Measurements from ENCODE around the gene MTRF1L.

Gene MTRF1L

DNA sequence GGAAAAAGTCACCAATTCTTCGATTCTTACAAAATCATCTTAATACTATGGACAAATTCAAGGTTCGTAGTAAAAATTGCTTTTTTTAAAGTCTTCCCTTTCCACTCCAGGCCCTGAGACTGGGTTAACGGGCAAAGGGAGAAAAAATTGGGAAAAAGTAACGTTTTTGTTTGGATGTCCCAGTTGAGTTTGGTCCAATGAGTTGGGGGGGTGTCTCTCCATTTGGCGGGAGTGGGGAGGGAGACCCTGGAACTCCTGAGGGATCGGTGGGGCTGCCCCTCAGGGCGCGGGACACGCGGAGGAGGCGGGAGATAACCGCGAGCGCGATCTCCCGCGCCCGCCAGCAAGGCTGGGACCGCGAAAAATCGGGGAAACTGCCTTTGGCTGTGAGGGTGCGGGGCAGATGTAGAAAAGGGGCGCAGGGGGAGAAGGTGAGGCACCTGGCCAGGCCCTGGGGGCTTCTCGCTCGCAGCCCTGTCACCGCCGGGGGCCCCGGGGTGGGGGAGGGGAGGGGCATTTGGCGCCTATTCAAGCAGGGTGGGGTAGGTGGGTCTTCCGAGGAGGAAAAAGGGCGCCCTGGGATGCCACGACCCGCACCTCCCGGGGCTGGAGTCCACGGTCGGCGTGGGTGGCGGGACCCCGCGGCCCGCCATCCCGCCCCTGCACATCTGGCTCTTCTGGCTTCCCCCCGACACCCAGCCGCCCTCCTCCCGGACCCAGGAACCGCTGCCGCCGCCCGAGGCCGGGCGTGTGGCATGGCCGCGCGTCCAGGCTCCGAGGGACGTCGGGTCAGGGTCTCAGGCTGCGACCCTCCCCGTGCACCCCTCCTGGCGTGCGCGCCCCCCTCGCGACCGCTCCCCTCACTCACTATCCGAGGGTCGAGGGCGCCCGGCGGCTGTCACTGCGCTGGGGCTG lies 20.3 kb downstream of the MTRF1L start:
- peaks cover 88% of the 10 kb centered on the region for H3K79me2 ChIP-seq (ENCODE audit: insufficient read depth, low read length)
- H3K4me2 ChIP-seq (ENCODE audit: low read length): peak overlapping the region; percentile 97
- peaks cover 49% of the 10 kb centered on the region for H3K4me1 ChIP-seq (ENCODE audit: insufficient read depth, low read length, severe bottlenecking)
- no peaks in the 10 kb centered on the region for H3K9me3 ChIP-seq (ENCODE audit: low read length)
- no peak overlapping the region for H2AFZ ChIP-seq (ENCODE audit: low read length)
- H4K20me1 ChIP-seq (ENCODE audit: insufficient read depth, low read length): no peaks in the 10 kb centered on the region
- TF ChIP-seq, protein P1, sequence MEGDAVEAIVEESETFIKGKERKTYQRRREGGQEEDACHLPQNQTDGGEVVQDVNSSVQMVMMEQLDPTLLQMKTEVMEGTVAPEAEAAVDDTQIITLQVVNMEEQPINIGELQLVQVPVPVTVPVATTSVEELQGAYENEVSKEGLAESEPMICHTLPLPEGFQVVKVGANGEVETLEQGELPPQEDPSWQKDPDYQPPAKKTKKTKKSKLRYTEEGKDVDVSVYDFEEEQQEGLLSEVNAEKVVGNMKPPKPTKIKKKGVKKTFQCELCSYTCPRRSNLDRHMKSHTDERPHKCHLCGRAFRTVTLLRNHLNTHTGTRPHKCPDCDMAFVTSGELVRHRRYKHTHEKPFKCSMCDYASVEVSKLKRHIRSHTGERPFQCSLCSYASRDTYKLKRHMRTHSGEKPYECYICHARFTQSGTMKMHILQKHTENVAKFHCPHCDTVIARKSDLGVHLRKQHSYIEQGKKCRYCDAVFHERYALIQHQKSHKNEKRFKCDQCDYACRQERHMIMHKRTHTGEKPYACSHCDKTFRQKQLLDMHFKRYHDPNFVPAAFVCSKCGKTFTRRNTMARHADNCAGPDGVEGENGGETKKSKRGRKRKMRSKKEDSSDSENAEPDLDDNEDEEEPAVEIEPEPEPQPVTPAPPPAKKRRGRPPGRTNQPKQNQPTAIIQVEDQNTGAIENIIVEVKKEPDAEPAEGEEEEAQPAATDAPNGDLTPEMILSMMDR (IDR thresholded peaks at IDR 0.05; ENCODE audit: low read length): no peak
- TF ChIP-seq EZH2 (IDR thresholded peaks at IDR 0.05; ENCODE audit: borderline replicate concordance, low read length): no peak
- H3K9ac ChIP-seq (ENCODE audit: low read length): peak overlapping the region; percentile 99
- H3K4me3 ChIP-seq (ENCODE audit: low read depth, low read length, poor library complexity, severe bottlenecking): peak overlapping the region; percentile 99
- H3K27ac ChIP-seq (ENCODE audit: low read depth, low read length, poor library complexity, severe bottlenecking): peak overlapping the region; percentile 56
- no peaks in the 10 kb centered on the region for H3F3A ChIP-seq (ENCODE audit: insufficient read depth, low read length)
- H3K9me2 ChIP-seq (ENCODE audit: low read depth, low read length): no peaks in the 10 kb centered on the region
- peaks cover 78% of the 10 kb centered on the region for H3K36me3 ChIP-seq (ENCODE audit: insufficient read depth, low read length)
- no peaks in the 10 kb centered on the region for H3K27me3 ChIP-seq (ENCODE audit: insufficient read depth, low read length)

DNA sequence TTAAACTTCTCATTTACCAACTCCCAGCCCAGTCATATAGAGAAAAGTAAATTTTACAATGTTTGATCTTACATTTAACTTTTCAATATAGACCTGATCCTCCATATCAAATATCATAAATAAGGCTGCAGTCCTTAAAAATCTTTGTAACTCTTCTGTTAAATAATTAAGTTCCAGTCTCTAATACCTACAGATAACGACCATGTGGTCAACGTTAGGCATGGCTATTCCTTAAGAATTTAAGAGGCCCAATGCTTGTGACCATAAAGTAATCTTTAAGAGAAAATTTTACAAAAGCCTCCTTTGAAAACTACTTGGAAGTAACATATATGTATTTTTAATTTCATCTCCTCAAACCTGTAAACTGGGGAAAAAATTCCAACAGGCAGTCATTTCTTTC lies 21.3 kb downstream of the MTRF1L start:
- no peaks in the 10 kb centered on the region for H3K9me3 ChIP-seq (ENCODE audit: low read length)
- H3K27me3 ChIP-seq (ENCODE audit: insufficient read depth, low read length): no peaks in the 10 kb centered on the region
- no peaks in the 10 kb centered on the region for H3F3A ChIP-seq (ENCODE audit: insufficient read depth, low read length)
- peaks cover 90% of the 10 kb centered on the region for H3K79me2 ChIP-seq (ENCODE audit: insufficient read depth, low read length)
- peaks cover 50% of the 10 kb centered on the region for H3K4me1 ChIP-seq (ENCODE audit: insufficient read depth, low read length, severe bottlenecking)
- peak overlapping the region; percentile 99 for H3K9ac ChIP-seq (ENCODE audit: low read length)
- H2AFZ ChIP-seq (ENCODE audit: low read length): no peak overlapping the region
- H3K4me3 ChIP-seq (ENCODE audit: low read depth, low read length, poor library complexity, severe bottlenecking): peak overlapping the region; percentile 99
- no peaks in the 10 kb centered on the region for H4K20me1 ChIP-seq (ENCODE audit: insufficient read depth, low read length)
- H3K27ac ChIP-seq (ENCODE audit: low read depth, low read length, poor library complexity, severe bottlenecking): peak overlapping the region; percentile 24
- peaks cover 78% of the 10 kb centered on the region for H3K36me3 ChIP-seq (ENCODE audit: insufficient read depth, low read length)
- no peaks in the 10 kb centered on the region for H3K9me2 ChIP-seq (ENCODE audit: low read depth, low read length)
- no peak for TF ChIP-seq EZH2 (IDR thresholded peaks at IDR 0.05; ENCODE audit: borderline replicate concordance, low read length)
- TF ChIP-seq, protein P1 (IDR thresholded peaks at IDR 0.05; ENCODE audit: low read length): no peak
- peak overlapping the region; percentile 97 for H3K4me2 ChIP-seq (ENCODE audit: low read length)

DNA sequence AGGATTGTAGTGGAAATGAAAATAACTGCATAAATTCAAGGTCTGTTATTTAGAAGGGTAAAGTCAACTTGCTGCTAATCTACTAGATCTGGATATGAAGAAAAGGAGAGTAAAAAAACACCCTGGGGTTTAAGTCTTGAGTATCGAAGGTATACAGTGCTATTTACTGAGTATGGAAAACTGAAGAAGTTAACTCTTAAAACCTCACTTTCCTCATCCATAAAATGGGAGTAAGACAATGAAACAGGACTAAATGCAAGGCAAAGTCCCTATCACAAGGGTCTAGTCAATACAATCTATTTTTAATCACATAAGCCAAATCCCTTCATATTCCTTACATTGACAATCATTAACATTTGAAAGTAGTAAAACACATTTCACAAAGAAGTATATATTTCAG lies 21.9 kb downstream of the MTRF1L start:
- Histone ChIP-seq H3K9ac (ENCODE audit: low read length) (peak overlapping the region; percentile 99), H4K20me1 (ENCODE audit: insufficient read depth, low read length) (no peaks in the 10 kb centered on the region), H3K36me3 (ENCODE audit: insufficient read depth, low read length) (peaks cover 78% of the 10 kb centered on the region), H3K4me1 (ENCODE audit: insufficient read depth, low read length, severe bottlenecking) (peaks cover 47% of the 10 kb centered on the region), H3K9me2 (ENCODE audit: low read depth, low read length) (no peaks in the 10 kb centered on the region), H3K4me3 (ENCODE audit: low read depth, low read length, poor library complexity, severe bottlenecking) (peak overlapping the region; percentile 99), H3F3A (ENCODE audit: insufficient read depth, low read length) (no peaks in the 10 kb centered on the region), H3K79me2 (ENCODE audit: insufficient read depth, low read length) (peaks cover 91% of the 10 kb centered on the region), H3K9me3 (ENCODE audit: low read length) (no peaks in the 10 kb centered on the region), H3K4me2 (ENCODE audit: low read length) (peak overlapping the region; percentile 97), H3K27me3 (ENCODE audit: insufficient read depth, low read length) (no peaks in the 10 kb centered on the region), H2AFZ (ENCODE audit: low read length) (no peak overlapping the region), H3K27ac (ENCODE audit: low read depth, low read length, poor library complexity, severe bottlenecking) (peak overlapping the region; percentile 24)
- no peak for TF ChIP-seq EZH2 (IDR thresholded peaks at IDR 0.05; ENCODE audit: borderline replicate concordance, low read length)
- TF ChIP-seq, protein P1 (IDR thresholded peaks at IDR 0.05; ENCODE audit: low read length): no peak

Data from OCI-LY1 (cell line).